WTC11 (cell line): ENCODE data around the gene RPS6KA6. TPM values are rescaled to one million over a fixed set of nuclear protein-coding genes. Genes with fewer than 3 reads are reported as not detected.
"Not testable (repeated sequence)": the region's sequence is repeated elsewhere in the genome, so short reads cannot be mapped to it uniquely, and the experiment has no call there.

ENCODE experiments used
- ATAC-seq: fragments of 200-7000 bp; cut with Tn5 transposase; 2 replicates; pipeline ENCODE4 v1.10.0; 2021; ENCODE audit warnings: mild to moderate bottlenecking, moderate library complexity
- CTCF ChIA-PET: fragments of 300-600 bp; sonication (Branson Sonifier 250); formaldehyde crosslinking; loops from one replicate; lab custom pipeline; 2021; ENCODE audit warnings: antibody characterized with exemption; lab: Charles Lee
- POLR2A ChIA-PET: fragments of 350-600 bp; sonication (Branson Sonifier 250); formaldehyde crosslinking; loops from one replicate; lab custom pipeline; 2021; ENCODE audit warnings: antibody characterized with exemption; lab: Charles Lee
- DNase-seq: peaks from one replicate; pipeline ENCODE4 v3.0.0; 2021; ENCODE audit warnings: low spot score
- H3K27ac Mint-ChIP-seq: 2 replicates; pipeline ENCODE4 v1.8.0; 2021; ENCODE audit warnings: mixed read lengths
- H3K27me3 Mint-ChIP-seq: 2 replicates; pipeline ENCODE4 v1.8.0; 2021; ENCODE audit warnings: low read depth, mild to moderate bottlenecking, moderate library complexity, mixed read lengths
- H3K36me3 Mint-ChIP-seq: 2 replicates; pipeline ENCODE4 v1.8.0; 2021; ENCODE audit warnings: mixed read lengths
- H3K4me1 Mint-ChIP-seq: 2 replicates; pipeline ENCODE4 v1.8.0; 2022; ENCODE audit warnings: mixed read lengths
- H3K4me3 Mint-ChIP-seq: 2 replicates; pipeline ENCODE4 v1.8.0; 2021; ENCODE audit warnings: mild to moderate bottlenecking, moderate library complexity, mixed read lengths
- H3K9me3 Mint-ChIP-seq: 2 replicates; pipeline ENCODE4 v1.8.0; 2021; ENCODE audit warnings: mixed read lengths
- ARID4B ChIP-seq: sonication (generic); formaldehyde crosslinking; IDR thresholded peaks from 2 replicates; pipeline ENCODE4 v1.8.0; 2023; ENCODE audit warnings: missing genetic modification reagents, mild to moderate bottlenecking, borderline replicate concordance
- CDX4 ChIP-seq: fragments of 250-450 bp; sonication (Bioruptor Pico); IDR thresholded peaks from 2 replicates; pipeline ENCODE4 v1.9.0; 2021; ENCODE audit warnings: moderate library complexity, mild to moderate bottlenecking, inconsistent platforms, borderline replicate concordance
- FOXK1 ChIP-seq: sonication (generic); formaldehyde crosslinking; IDR thresholded peaks from 2 replicates; pipeline ENCODE4 v1.8.0; 2022; ENCODE audit warnings: mild to moderate bottlenecking, moderate library complexity, missing genetic modification reagents
- GRHL2 ChIP-seq: fragments of 250-450 bp; sonication (Bioruptor Pico); IDR thresholded peaks from 2 replicates; pipeline ENCODE4 v1.8.0; 2022; ENCODE audit warnings: mild to moderate bottlenecking, moderate library complexity; ENCODE audit not compliant: insufficient replicate concordance, severe bottlenecking
- NR1H2 ChIP-seq: sonication (generic); formaldehyde crosslinking; IDR thresholded peaks from 2 replicates; pipeline ENCODE4 v1.9.0; 2021; ENCODE audit warnings: mild to moderate bottlenecking, moderate library complexity, missing genetic modification reagents
- RORB ChIP-seq: fragments of 250-450 bp; sonication (Bioruptor Pico); IDR thresholded peaks from 2 replicates; pipeline ENCODE4 v1.9.0; 2021; ENCODE audit warnings: mild to moderate bottlenecking
- SP1 ChIP-seq: sonication (generic); formaldehyde crosslinking; conservative IDR thresholded peaks from 2 replicates; pipeline ENCODE4 v1.8.1; 2022; ENCODE audit warnings: missing genetic modification reagents
- TEAD4 ChIP-seq: sonication (generic); formaldehyde crosslinking; IDR thresholded peaks from 2 replicates; pipeline ENCODE4 v1.8.0; 2022; ENCODE audit warnings: mild to moderate bottlenecking, missing genetic modification reagents
- total RNA-seq: library from RNA; stranded (reverse); gene quantifications from 3 replicates; pipeline ENCODE4 v1.2.3, GENCODE V29; 2021
- TF ChIP-seq, protein P1 (sequence below): fragments of 250-450 bp; sonication (Bioruptor Pico); IDR thresholded peaks from 2 replicates; pipeline ENCODE4 v1.9.0; 2021; ENCODE audit warnings: mild to moderate bottlenecking, borderline replicate concordance

RPS6KA6 gene
- total RNA-seq, 1 experiment from 2014 or later: 13.3 TPM

DNA sequence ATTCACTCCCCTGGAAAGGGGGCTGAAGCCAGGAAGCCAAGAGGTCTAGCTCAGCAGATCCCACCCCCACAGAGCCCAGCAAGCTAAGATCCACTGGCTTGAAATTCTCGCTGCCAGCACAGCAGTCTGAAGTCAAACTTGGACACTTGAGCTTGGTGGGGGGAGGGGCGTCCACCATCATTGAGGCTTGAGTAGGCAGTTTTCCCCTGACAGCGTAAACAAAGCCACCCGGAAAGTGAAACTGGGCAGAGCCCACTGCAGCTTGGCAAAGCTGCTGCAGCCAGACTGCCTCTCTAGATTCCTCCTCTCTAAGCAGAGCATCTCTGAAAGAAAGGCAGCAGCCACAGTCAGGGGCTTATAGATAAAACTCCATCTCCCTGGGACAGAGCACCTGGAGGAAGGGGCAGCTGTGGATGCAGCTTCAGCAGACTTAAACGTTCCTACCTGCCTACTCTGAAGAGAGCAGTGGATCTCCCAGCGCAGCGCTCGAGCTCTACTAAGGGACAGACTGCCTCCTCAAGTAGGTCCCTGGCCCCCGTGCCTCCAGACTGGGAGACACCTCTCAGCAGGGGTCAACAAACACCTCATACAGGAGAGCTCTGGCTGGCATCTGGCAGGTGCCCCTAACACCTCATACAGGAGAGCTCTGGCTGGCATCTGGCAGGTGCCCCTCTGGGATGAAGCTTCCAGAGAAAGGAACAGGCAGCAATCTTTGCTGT, 108.4 kb downstream of the RPS6KA6 start:
- POLR2A ChIA-PET, H3K4me3 Mint-ChIP-seq, H3K27me3 Mint-ChIP-seq, ATAC-seq: not testable (repeated sequence)
- CTCF ChIA-PET: interaction anchor here (1.0 kb wide), 1 partner anchor 34 kb away, joined by 7 read pairs; no protein-coding TSS in a partner anchor
- Mint-ChIP-seq H3K4me1 (peaks cover 13% of the 10 kb centered on the region), H3K9me3 (peaks cover 23% of the 10 kb centered on the region), H3K27ac (peak overlapping the region; percentile 63), H3K36me3 (peaks cover 23% of the 10 kb centered on the region)
- DNase-seq: peak; percentile 14

GRCh38 chrX:84078991-84079390, 109.0 kb downstream of the RPS6KA6 start:
- no peak for TF ChIP-seq CDX4 (CRISPR knock-in tag)
- TF ChIP-seq GRHL2 (CRISPR knock-in tag): no peak
- TF ChIP-seq RORB: no peak
- ATAC-seq (no peak; the same call in 1 of the 2 replicates), DNase-seq (no peak)
- Mint-ChIP-seq H3K4me3 (no peak overlapping the region), H3K27ac (peak overlapping the region; percentile 63; the same call in 1 of the 2 replicates), H3K27me3 (no peaks in the 10 kb centered on the region), H3K36me3 (peaks cover 18% of the 10 kb centered on the region), H3K9me3 (peaks cover 19% of the 10 kb centered on the region), H3K4me1 (peaks cover 13% of the 10 kb centered on the region)
- ChIA-PET CTCF (interaction anchor here (1.0 kb wide), 1 partner anchor 33 kb away, joined by 7 read pairs; no protein-coding TSS in a partner anchor), POLR2A (no interaction called here)

DNA sequence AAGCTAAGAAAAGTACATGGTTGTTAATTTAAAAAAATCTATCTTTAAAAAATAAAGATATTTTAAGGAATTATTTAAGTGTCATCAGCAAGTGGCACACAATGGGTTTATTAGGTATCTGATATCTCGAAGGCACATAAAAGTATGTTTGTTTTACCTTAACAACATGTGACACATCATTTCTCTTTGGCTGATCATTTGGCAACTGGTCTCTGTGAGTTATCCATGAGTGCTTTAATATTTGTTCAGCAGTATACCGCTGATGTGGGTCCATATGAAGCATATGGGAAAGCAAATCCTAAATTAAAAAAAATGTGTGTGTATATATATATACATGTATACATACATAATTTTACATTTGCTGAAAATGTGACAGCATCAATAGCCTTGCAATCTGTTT, 123.2 kb downstream of the RPS6KA6 start:
- H3K27me3 Mint-ChIP-seq: no peaks in the 10 kb centered on the region
- peaks cover 6% of the 10 kb centered on the region for H3K9me3 Mint-ChIP-seq
- no peaks in the 10 kb centered on the region for H3K4me1 Mint-ChIP-seq
- TF ChIP-seq SP1 (CRISPR knock-in tag): no peak
- no peak for TF ChIP-seq FOXK1 (CRISPR knock-in tag)
- no peak for TF ChIP-seq TEAD4 (CRISPR knock-in tag)
- no peak for TF ChIP-seq ARID4B (CRISPR knock-in tag)
- no peak for TF ChIP-seq CDX4 (CRISPR knock-in tag)
- TF ChIP-seq, protein P1, sequence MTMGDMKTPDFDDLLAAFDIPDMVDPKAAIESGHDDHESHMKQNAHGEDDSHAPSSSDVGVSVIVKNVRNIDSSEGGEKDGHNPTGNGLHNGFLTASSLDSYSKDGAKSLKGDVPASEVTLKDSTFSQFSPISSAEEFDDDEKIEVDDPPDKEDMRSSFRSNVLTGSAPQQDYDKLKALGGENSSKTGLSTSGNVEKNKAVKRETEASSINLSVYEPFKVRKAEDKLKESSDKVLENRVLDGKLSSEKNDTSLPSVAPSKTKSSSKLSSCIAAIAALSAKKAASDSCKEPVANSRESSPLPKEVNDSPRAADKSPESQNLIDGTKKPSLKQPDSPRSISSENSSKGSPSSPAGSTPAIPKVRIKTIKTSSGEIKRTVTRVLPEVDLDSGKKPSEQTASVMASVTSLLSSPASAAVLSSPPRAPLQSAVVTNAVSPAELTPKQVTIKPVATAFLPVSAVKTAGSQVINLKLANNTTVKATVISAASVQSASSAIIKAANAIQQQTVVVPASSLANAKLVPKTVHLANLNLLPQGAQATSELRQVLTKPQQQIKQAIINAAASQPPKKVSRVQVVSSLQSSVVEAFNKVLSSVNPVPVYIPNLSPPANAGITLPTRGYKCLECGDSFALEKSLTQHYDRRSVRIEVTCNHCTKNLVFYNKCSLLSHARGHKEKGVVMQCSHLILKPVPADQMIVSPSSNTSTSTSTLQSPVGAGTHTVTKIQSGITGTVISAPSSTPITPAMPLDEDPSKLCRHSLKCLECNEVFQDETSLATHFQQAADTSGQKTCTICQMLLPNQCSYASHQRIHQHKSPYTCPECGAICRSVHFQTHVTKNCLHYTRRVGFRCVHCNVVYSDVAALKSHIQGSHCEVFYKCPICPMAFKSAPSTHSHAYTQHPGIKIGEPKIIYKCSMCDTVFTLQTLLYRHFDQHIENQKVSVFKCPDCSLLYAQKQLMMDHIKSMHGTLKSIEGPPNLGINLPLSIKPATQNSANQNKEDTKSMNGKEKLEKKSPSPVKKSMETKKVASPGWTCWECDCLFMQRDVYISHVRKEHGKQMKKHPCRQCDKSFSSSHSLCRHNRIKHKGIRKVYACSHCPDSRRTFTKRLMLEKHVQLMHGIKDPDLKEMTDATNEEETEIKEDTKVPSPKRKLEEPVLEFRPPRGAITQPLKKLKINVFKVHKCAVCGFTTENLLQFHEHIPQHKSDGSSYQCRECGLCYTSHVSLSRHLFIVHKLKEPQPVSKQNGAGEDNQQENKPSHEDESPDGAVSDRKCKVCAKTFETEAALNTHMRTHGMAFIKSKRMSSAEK: no peak
- no peak for TF ChIP-seq NR1H2 (CRISPR knock-in tag)
- ChIA-PET POLR2A (no interaction called here), CTCF (no interaction called here)
- DNase-seq: no peak
- H3K27ac Mint-ChIP-seq: no peak overlapping the region
- H3K4me3 Mint-ChIP-seq: no peak overlapping the region
- ATAC-seq: no peak
- 0 out of 2 replicates have a peak, but pooled peaks cover 5% of the 10 kb centered on the region for H3K36me3 Mint-ChIP-seq
